GM19025 (cell line): ENCODE data around the gene SLC2A9.

Source experiments
- ATAC-seq: cut with Tn5 transposase; IDR thresholded peaks from one replicate; pipeline ENCODE4 v1.9.1; 2021; ENCODE audit warnings: mild to moderate bottlenecking, low read depth, moderate library complexity; ENCODE audit not compliant: unreplicated experiment

SLC2A9 gene

GRCh38 chr4:10046471-10046870 is 25.2 kb upstream of the SLC2A9 start:
- no peak for ATAC-seq

DNA sequence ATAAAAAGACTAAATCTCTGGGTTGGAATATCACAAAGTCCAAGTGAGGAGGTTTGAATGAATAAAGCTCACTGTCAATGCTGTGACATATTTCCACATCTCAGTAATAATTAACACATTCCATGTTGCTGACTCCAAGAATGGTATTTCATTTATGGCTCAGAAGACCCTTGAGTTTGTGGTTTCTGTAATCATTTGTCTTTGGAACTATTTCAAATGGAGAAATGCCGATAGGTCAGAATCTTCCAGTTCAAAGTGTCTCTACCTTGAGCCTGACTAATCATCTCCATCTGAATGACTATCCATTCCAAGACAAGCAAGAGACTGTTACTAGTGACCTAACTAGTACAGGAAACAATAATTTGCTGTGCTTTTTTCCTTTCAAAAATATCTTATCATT is 24.2 kb upstream of the SLC2A9 start:
- no peak for ATAC-seq

GRCh38 chr4:10041036-10041435 is 19.7 kb upstream of the SLC2A9 start:
- no peak for ATAC-seq

DNA sequence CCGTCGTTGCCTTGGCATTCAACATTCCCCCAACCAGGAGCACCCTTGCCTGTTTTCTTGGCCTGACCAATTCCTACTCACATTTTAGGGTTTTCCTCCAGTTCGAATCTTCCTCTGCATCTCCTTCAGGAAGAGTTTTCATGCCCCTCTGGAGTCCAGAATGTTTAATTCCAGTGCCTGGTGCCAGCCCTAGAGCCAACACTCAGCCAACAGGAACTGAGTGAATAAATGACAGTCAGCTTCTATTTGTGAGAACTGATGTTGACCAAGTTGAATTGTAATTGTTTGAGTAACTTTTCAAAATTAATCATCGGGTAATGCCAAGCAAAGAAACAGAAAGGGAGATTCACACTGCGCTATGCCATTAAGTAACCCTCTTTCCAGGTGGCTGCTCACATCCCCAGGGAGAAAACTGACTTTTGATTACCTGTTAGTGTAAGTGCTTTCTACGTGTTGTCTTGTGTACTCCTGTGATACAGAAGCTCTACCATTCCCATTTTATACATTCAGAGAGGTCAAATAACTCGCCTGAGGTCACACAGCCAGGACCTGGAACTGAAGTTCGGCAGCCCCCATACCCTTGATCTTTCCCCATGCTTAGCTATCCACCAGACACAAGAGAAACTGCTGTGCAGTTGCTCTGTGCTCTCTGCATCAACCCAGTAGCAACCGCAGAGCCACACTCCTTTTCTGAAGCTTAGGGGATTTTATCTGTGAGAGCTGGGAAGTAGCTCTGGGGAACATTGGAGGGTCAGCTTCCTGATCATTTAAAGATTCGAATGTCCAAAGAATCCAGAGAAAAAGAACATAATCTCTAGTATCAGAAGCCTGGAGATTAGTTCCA is 19.0 kb upstream of the SLC2A9 start:
- no peak for ATAC-seq

GRCh38 chr4:10036807-10037342 is 15.6 kb upstream of the SLC2A9 start:
- no peak for ATAC-seq

GRCh38 chr4:10035130-10035529 is 13.8 kb upstream of the SLC2A9 start:
- no peak for ATAC-seq

DNA sequence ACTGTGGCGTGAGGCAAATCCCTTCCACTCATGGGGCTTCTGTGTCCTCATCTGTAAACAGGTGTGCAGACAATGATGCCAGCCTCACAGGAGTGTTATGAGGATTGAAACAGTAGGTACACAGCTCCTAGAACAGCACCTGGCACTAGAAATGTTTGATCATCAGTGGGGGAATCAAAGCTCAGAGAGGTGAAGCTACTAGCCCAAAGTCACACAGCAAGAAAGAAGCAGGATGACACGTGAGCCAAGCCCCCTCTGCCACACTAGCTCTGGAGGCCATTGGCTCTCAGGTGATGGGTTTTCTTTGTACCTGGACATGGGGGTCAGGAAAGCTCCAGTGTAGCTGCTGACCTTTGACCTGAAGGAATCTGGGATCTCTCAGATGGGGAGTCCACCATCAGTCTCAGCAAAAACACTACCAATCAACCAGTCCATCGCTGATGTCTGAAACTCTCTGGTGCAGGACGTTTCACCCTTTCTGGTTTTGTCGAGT is 13.4 kb upstream of the SLC2A9 start:
- no peak for ATAC-seq

- no peak for ATAC-seq
These were observed 12.8 kb upstream of the SLC2A9 start for GRCh38 chr4:10034136-10034535.

- no peak for ATAC-seq
These were observed 12.0 kb upstream of the SLC2A9 start for GRCh38 chr4:10033191-10033881.

GRCh38 chr4:10032625-10033024 is 11.3 kb upstream of the SLC2A9 start:
- no peak for ATAC-seq

- ATAC-seq, result no peak
These were observed 10.6 kb upstream of the SLC2A9 start for GRCh38 chr4:10031668-10032590.

DNA sequence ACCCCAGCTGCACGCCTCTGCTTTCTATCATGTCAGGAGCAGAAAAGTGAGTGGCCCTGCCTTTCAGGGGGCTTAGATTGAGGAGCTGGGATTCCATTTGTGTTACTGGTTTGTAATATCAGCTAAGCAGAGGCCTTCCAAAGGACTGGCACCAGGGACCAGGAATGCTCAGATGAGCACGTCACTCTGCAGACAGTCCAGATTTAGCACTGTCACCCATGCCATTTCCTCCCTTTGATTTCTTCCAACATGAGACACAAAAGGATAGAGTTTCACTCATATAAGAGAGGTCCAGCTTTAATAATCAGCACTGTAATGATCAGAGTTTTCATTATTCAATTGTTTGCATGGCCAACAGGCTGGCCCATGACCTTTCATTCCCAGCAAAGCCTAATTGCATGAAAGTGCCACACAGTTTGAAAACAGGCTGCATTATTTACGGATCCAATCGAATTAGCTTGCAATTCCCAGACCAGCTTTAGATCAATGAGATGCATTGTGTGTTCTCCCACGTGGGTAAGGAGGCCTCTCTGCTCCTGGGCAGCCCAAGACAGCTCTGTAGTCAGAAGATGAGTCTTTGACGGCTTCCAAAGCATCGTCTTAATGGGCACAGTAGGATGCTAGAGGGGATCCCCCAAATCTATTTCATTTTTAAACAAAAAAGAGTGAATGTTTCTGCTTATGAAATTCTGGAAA is 9.8 kb upstream of the SLC2A9 start:
- no peak for ATAC-seq

GRCh38 chr4:10029403-10029802 is 8.1 kb upstream of the SLC2A9 start:
- ATAC-seq, result no peak

DNA sequence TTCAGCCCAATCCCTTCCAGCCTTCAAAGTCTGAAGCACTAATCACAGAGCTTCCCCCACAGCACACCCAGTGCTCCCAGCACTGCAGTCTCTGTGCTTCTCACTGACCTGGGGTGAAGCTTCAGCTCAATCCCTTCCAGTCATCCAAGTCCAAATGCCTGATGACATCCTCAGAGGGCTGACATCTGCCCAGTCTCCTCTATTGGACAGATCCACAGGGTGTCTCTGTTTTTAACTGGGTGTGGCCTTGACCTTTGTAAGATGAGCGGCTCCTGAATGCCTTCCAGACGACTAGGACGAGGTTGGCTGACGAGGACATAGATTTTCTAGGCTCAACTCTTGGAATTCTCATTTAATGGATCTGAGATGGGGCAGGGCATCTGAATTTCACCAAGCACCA is 7.6 kb upstream of the SLC2A9 start:
- no peak for ATAC-seq

GRCh38 chr4:10026485-10026884 is 5.2 kb upstream of the SLC2A9 start:
- ATAC-seq, result no peak

DNA sequence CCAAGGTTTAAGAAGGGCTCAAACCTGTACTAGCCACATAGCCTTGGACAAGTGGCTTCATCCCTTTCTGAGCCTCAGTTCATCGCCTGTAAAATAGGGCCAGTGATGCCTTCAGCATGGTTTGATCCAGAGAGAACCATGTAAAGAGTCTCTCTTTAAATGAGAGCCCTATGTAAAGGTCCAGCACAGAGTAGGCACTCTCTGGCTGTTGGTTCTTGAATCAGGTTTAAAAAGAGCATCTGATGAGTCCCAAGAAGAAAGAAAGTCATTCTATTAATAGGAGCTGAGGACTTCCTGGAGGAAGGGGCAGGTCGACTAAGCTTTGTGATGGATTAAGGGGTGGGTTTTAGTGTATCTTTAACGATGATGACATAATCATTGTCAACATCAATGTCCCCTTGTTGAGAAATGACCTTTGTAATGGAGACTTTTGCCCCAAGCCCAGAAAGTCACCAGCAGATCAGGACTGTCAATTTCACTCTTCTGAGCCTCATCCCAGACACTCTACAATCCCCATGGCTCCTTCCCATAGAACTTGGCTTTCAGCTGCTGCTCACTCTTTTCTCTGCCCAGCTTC is 4.0 kb upstream of the SLC2A9 start:
- no peak for ATAC-seq

- no peak for ATAC-seq
These were observed 3.0 kb upstream of the SLC2A9 start for GRCh38 chr4:10024303-10024702.

- no peak for ATAC-seq
These were observed 2.5 kb upstream of the SLC2A9 start for GRCh38 chr4:10023806-10024205.

GRCh38 chr4:10023050-10023419 is 1.7 kb upstream of the SLC2A9 start:
- no peak for ATAC-seq
